GM19099 (cell line): ENCODE data around the gene CALHM5.

Experiments
- POLR2A ChIP-seq: IDR thresholded peaks from 3 replicates; pipeline ENCODE4 v1.6.1; 2011; ENCODE audit warnings: low read depth; ENCODE audit not compliant: insufficient read length; ENCODE audit errors: extremely low read depth

CALHM5 gene

GRCh38 chr6:116529466-116530290 is 18.2 kb downstream of the CALHM5 start:
- TF ChIP-seq POLR2A = no peak

- TF ChIP-seq POLR2A = no peak
Observed at GRCh38 chr6:116530436-116530835, 19.0 kb downstream of the CALHM5 start.

- no peak for TF ChIP-seq POLR2A
Observed at GRCh38 chr6:116531675-116532570, 20.5 kb downstream of the CALHM5 start.

- TF ChIP-seq POLR2A = no peak
Observed at GRCh38 chr6:116533233-116533957, 22.0 kb downstream of the CALHM5 start.

GRCh38 chr6:116535109-116535508 is 23.7 kb downstream of the CALHM5 start:
- no peak for TF ChIP-seq POLR2A

- TF ChIP-seq POLR2A = no peak
Observed at GRCh38 chr6:116536216-116536621, 24.8 kb downstream of the CALHM5 start.

GRCh38 chr6:116542426-116542825 is 31.0 kb downstream of the CALHM5 start:
- no peak for TF ChIP-seq POLR2A

GRCh38 chr6:116543149-116543548 is 31.7 kb downstream of the CALHM5 start:
- TF ChIP-seq POLR2A = no peak

GRCh38 chr6:116545651-116546050 is 34.2 kb downstream of the CALHM5 start, which contains the start of gene TRAPPC3L:
TSS of gene TRAPPC3L (minus strand) at chr6:116545684. CDS start at chr6:116545514, 170 bp downstream.
- TF ChIP-seq POLR2A = no peak

- TF ChIP-seq POLR2A = no peak
Observed at GRCh38 chr6:116547358-116547757, 35.9 kb downstream of the CALHM5 start.

- no peak for TF ChIP-seq POLR2A
Observed at GRCh38 chr6:116550796-116551195, 39.4 kb downstream of the CALHM5 start.

GRCh38 chr6:116553451-116553850 is 42.0 kb downstream of the CALHM5 start, which contains the start of gene CALHM4:
TSS of gene CALHM4 (plus strand) at chr6:116553751. CDS start at chr6:116553794, 43 bp downstream.
- TF ChIP-seq POLR2A = no peak

GRCh38 chr6:116556065-116556464 is 44.6 kb downstream of the CALHM5 start:
- no peak for TF ChIP-seq POLR2A

- no peak for TF ChIP-seq POLR2A
Observed at GRCh38 chr6:116556814-116557415, 45.5 kb downstream of the CALHM5 start.

- TF ChIP-seq POLR2A = no peak
Observed at GRCh38 chr6:116557893-116558292, 46.5 kb downstream of the CALHM5 start.

GRCh38 chr6:116560130-116560529 is 48.7 kb downstream of the CALHM5 start:
- TF ChIP-seq POLR2A = no peak
